GM21576 (cell line): Measurements from ENCODE around the gene KCNK4.

Experiments
- ATAC-seq: cut with Tn5 transposase; IDR thresholded peaks from one replicate; pipeline ENCODE4 v1.9.1; 2021; ENCODE audit warnings: mild to moderate bottlenecking, moderate library complexity; ENCODE audit not compliant: unreplicated experiment

Gene KCNK4

DNA sequence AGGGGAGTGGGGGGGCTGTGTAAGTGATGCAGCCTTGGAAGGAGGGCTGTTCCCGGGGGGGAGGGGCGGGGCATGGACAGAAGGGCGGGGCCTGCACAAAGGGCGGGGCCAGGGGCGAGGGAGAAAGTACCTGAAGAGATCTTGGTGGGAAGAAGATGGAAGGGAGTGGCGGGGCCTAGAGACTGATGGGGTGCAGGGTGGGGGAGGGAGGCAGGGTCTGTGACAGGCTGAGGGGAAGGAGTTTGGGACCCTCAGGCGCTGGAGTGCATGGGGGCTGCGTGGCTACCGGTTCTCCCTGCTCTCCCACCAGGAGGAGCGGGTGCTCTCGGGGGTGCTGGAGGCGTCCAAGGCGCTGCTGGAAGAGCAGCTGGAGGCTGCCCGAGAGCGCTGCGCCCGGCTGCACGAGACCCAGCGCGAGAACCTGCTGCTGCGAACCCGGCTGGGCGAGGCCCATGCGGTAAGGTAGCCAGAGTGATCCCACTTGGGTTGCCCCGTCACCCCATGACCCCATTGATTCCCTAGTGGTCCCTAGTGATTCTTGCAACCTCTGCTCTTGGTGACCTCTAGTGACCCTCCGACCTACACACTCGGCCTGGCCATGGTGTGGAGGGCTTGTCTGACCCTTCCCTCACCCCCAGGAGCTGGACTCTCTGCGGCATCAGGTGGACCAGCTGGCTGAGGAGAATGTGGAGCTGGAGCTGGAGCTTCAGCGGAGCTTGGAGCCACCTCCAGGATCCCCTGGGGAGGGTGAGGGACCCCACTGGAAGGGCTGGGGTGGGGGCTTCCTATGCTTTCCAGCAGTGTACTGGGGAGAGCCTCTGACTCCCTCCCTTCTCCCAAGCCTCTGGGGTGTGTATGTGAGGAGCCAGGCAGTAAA, 52.0 kb downstream of the KCNK4 start:
- ATAC-seq: no peak

DNA sequence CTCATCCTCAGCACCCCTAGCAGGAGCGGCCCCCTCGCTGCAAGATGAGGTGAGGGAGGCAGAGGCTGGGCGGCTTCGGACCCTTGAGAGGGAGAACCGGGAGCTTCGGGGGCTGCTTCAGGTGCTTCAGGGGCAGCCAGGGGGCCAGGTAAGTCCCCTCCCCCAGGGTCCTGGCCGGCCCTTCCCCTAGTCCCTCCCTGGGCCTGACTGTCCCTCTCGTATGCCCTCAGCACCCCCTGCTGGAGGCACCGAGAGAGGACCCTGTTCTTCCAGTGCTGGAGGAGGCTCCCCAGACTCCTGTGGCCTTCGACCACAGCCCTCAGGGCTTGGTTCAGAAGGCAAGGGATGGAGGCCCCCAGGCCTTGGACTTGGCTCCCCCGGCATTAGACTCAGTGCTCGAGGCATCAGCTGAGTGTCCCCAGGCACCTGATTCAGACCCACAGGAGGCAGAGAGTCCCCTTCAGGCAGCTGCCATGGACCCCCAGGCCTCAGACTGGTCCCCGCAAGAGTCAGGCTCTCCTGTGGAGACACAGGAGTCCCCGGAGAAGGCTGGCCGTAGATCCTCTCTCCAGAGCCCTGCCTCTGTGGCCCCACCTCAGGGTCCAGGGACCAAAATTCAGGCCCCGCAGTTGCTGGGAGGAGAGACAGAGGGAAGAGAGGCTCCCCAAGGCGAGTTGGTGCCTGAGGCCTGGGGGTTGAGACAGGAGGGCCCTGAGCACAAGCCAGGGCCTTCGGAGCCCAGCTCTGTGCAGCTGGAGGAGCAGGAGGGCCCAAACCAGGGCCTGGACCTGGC, 52.9 kb downstream of the KCNK4 start:
- no peak for ATAC-seq

GRCh38 chr11:64344787-64345186, 53.7 kb downstream of the KCNK4 start:
- ATAC-seq: no peak

- no peak for ATAC-seq
Observed at GRCh38 chr11:64347193-64347867, 56.2 kb downstream of the KCNK4 start.

DNA sequence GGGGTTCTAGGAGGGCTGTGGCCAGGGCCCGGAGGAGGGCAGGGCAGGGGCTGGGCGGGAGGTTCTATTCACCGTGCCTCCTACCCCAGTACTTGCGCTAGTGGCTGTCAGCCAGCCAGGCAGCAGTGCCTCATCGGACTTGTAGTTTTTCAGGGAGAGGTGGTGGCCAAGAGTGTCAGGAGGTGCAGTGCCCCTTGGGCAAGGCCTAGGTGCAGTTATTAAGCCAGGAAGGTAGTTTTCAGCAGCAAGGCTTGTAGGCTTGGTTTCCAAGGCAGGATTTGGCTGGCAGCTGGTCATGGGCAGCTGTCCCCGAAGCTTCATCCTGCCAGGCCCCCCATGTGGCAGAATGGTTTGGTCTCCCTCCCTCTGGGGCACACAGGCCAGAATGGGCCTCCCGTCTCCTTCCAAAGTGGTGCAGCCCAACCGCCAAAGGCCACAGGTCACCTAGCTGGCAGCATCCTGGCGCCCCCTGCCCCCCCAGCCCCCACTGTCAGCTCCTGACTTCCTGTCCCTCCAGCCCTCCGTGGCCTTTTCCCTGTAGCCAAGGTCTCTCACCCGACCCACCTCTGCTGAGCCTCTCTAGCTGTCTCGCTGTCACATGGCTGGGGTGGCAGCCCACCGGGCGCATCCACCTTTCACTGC, 57.4 kb downstream of the KCNK4 start:
- ATAC-seq: no peak

- ATAC-seq: no peak
Observed at GRCh38 chr11:64349025-64349387, 57.9 kb downstream of the KCNK4 start.

GRCh38 chr11:64349404-64349803, 58.3 kb downstream of the KCNK4 start:
- ATAC-seq: no peak
